ENCODE results near the gene GMPR2. TPM values are rescaled to one million over a fixed set of nuclear protein-coding genes. Genes with fewer than 3 reads are reported as not detected.

GMPR2 gene
- total and polyA plus RNA-seq, 2 of the 13 experiments (the other 11 are each of a cell fraction or from before 2014, with no cell fraction given), result 210 to 273 TPM

DNA sequence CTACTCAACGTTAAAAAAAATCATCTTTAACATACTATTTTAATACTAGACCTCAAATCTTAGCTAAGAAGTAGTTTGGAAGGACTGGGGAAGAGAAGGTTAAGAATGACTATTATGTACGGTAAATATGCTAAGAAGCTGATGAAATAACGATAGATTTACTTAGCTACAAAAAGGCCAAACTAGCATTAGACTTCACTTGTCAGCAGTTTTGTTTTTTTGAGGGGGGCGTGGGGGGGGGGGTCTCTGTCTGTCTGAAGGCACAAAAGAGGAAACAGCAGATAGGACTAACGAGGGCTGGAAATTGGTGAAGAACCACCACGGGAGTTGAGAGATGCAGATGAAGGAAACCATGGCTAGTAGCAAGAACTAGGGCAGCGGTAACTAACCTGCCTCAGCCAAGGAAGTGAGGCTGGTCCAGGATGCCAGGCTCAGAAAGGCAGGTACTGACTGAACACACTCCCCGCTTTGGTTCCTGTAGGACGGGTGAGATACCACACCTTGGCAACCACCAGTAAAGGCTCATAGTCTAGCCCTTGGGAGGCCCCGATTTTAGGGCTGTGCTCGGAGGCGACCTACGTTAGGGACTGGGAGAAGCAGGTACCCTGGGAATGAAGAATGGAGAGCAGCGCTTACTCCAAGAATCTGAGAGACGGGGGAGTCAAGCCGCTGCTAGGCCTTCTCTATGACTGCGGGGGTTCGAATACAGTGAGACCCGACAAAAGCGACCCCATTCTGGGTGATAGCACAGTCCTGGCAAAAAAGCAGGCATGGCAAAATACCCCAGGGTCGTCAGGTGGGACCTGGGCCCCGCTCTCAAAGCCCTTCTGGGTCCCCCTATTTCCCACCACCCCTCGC lies 1.2 kb upstream of the GMPR2 start (continued):
- TF ChIP-seq PITX1 (CRISPR knock-in tag; IDR thresholded peaks at IDR 0.05) (0 out of 2 replicates have a peak, but pooled peaks have one; percentile 55), ZBTB1 (CRISPR knock-in tag; IDR thresholded peaks at IDR 0.05; ENCODE audit: borderline replicate concordance) (no peak), EEA1 (CRISPR knock-in tag; IDR thresholded peaks at IDR 0.05; ENCODE audit: borderline replicate concordance) (no peak), ZNF749 (CRISPR knock-in tag; IDR thresholded peaks at IDR 0.05; ENCODE audit: borderline replicate concordance) (no peak), ZKSCAN1 (IDR thresholded peaks at IDR 0.05; ENCODE audit: low read length) (peak; percentile 9; the same call in 1 of the 2 replicates), ZNF83 (CRISPR knock-in tag; IDR thresholded peaks at IDR 0.05; ENCODE audit: borderline replicate concordance) (0 out of 2 replicates have a peak, but pooled peaks have one; percentile 34), GLI4 (CRISPR knock-in tag; IDR thresholded peaks at IDR 0.05; ENCODE audit: borderline replicate concordance) (peak; percentile 19; the same call in 1 of the 2 replicates), ZNF232 (CRISPR knock-in tag; IDR thresholded peaks at IDR 0.05; ENCODE audit: borderline replicate concordance) (0 out of 2 replicates have a peak, but pooled peaks have one; percentile 56), FOXP1 (IDR thresholded peaks at IDR 0.05) (no peak), FOXP1 (CRISPR knock-in tag; IDR thresholded peaks at IDR 0.05) (no peak), BHLHE40 (IDR thresholded peaks at IDR 0.05; ENCODE audit: low read length) (no peak), MBNL3 (CRISPR knock-in tag; conservative IDR thresholded peaks at IDR 0.05) (no peak), ZNF431 (CRISPR knock-in tag; IDR thresholded peaks at IDR 0.05; ENCODE audit: borderline replicate concordance, low read depth) (peak; percentile 82; the same call in 1 of the 2 replicates), MAFK (conservative IDR thresholded peaks at IDR 0.05 in 1 of 2, IDR thresholded peaks at IDR 0.05 in 1 of 2; ENCODE audit: low read length in 2 of 2) (peak; percentile 42 to 62; a peak in 3 of 4 replicates), ZIK1 (CRISPR knock-in tag; IDR thresholded peaks at IDR 0.05; ENCODE audit: borderline replicate concordance, low read depth) (no peak), HDAC1 (CRISPR knock-in tag; IDR thresholded peaks at IDR 0.05) (no peak)
- TF ChIP-seq, protein P1, sequence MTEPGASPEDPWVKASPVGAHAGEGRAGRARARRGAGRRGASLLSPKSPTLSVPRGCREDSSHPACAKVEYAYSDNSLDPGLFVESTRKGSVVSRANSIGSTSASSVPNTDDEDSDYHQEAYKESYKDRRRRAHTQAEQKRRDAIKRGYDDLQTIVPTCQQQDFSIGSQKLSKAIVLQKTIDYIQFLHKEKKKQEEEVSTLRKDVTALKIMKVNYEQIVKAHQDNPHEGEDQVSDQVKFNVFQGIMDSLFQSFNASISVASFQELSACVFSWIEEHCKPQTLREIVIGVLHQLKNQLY (CRISPR knock-in tag; IDR thresholded peaks at IDR 0.05), result peak; percentile 49; the same call in 1 of the 2 replicates
- TF ChIP-seq, protein P2, sequence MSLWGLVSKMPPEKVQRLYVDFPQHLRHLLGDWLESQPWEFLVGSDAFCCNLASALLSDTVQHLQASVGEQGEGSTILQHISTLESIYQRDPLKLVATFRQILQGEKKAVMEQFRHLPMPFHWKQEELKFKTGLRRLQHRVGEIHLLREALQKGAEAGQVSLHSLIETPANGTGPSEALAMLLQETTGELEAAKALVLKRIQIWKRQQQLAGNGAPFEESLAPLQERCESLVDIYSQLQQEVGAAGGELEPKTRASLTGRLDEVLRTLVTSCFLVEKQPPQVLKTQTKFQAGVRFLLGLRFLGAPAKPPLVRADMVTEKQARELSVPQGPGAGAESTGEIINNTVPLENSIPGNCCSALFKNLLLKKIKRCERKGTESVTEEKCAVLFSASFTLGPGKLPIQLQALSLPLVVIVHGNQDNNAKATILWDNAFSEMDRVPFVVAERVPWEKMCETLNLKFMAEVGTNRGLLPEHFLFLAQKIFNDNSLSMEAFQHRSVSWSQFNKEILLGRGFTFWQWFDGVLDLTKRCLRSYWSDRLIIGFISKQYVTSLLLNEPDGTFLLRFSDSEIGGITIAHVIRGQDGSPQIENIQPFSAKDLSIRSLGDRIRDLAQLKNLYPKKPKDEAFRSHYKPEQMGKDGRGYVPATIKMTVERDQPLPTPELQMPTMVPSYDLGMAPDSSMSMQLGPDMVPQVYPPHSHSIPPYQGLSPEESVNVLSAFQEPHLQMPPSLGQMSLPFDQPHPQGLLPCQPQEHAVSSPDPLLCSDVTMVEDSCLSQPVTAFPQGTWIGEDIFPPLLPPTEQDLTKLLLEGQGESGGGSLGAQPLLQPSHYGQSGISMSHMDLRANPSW (CRISPR knock-in tag; IDR thresholded peaks at IDR 0.05; ENCODE audit: borderline replicate concordance), result 0 out of 2 replicates have a peak, but pooled peaks have one; percentile 51
- TF ChIP-seq, protein P3, sequence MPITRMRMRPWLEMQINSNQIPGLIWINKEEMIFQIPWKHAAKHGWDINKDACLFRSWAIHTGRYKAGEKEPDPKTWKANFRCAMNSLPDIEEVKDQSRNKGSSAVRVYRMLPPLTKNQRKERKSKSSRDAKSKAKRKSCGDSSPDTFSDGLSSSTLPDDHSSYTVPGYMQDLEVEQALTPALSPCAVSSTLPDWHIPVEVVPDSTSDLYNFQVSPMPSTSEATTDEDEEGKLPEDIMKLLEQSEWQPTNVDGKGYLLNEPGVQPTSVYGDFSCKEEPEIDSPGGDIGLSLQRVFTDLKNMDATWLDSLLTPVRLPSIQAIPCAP (CRISPR knock-in tag; IDR thresholded peaks at IDR 0.05; ENCODE audit: low read depth), result 0 out of 2 replicates have a peak, but pooled peaks have one; percentile 63
- TF ChIP-seq, protein P4, sequence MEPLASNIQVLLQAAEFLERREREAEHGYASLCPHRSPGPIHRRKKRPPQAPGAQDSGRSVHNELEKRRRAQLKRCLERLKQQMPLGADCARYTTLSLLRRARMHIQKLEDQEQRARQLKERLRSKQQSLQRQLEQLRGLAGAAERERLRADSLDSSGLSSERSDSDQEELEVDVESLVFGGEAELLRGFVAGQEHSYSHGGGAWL (CRISPR knock-in tag; IDR thresholded peaks at IDR 0.05), result peak; percentile 28; the same call in 1 of the 2 replicates
- TF ChIP-seq, protein P5, sequence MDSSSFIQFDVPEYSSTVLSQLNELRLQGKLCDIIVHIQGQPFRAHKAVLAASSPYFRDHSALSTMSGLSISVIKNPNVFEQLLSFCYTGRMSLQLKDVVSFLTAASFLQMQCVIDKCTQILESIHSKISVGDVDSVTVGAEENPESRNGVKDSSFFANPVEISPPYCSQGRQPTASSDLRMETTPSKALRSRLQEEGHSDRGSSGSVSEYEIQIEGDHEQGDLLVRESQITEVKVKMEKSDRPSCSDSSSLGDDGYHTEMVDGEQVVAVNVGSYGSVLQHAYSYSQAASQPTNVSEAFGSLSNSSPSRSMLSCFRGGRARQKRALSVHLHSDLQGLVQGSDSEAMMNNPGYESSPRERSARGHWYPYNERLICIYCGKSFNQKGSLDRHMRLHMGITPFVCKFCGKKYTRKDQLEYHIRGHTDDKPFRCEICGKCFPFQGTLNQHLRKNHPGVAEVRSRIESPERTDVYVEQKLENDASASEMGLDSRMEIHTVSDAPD (CRISPR knock-in tag; IDR thresholded peaks at IDR 0.05), result peak; percentile 56; the same call in 1 of the 2 replicates
